CD4-positive, alpha-beta T cell treated with Interleukin-12 subunit alpha and Interleukin-12 subunit beta, for 1 hour (primary cell): Measurements from ENCODE around the gene ABCC4.

Experiments
- DNase-seq: peaks from one replicate; pipeline ENCODE4 v3.0.0-alpha.2; 2020

ABCC4 gene

GRCh38 chr13:95301183-95301967 lies at the start of gene ABCC4:
ABCC4 (minus strand) TSS chr13:95301451; CDS start chr13:95301314, 137 bp downstream.
- peak; percentile 46 for DNase-seq

- no peak for DNase-seq
Measured at GRCh38 chr13:95349267-95349666, 48.0 kb upstream of the ABCC4 start.

- no peak for DNase-seq
Measured at GRCh38 chr13:95343944-95344343, 42.7 kb upstream of the ABCC4 start.

GRCh38 chr13:95341441-95341840 lies 40.2 kb upstream of the ABCC4 start:
- DNase-seq = no peak

- no peak for DNase-seq
Measured at GRCh38 chr13:95338905-95339304, 37.7 kb upstream of the ABCC4 start.

- DNase-seq = no peak
Measured at GRCh38 chr13:95337597-95337996, 36.3 kb upstream of the ABCC4 start.

- no peak for DNase-seq
Measured at GRCh38 chr13:95335667-95336066, 34.4 kb upstream of the ABCC4 start.

GRCh38 chr13:95328386-95328785 lies 27.1 kb upstream of the ABCC4 start:
- DNase-seq = no peak

GRCh38 chr13:95327190-95327589 lies 25.9 kb upstream of the ABCC4 start:
- no peak for DNase-seq

GRCh38 chr13:95326695-95327094 lies 25.4 kb upstream of the ABCC4 start:
- DNase-seq = no peak

- DNase-seq = no peak
Measured at GRCh38 chr13:95325485-95325884, 24.2 kb upstream of the ABCC4 start.

- DNase-seq = no peak
Measured at GRCh38 chr13:95323930-95324662, 22.8 kb upstream of the ABCC4 start.

GRCh38 chr13:95319551-95320274 lies 18.5 kb upstream of the ABCC4 start:
- DNase-seq = no peak

- DNase-seq = no peak
Measured at GRCh38 chr13:95317039-95317989, 16.1 kb upstream of the ABCC4 start.

- no peak for DNase-seq
Measured at GRCh38 chr13:95315752-95316151, 14.5 kb upstream of the ABCC4 start.

GRCh38 chr13:95307507-95307906 lies 6.3 kb upstream of the ABCC4 start:
- DNase-seq = no peak

GRCh38 chr13:95304453-95304852 lies 3.2 kb upstream of the ABCC4 start:
- no peak for DNase-seq

- DNase-seq = peak; percentile 11
Measured at GRCh38 chr13:95301968-95302393, 730 bp upstream of the ABCC4 start.

- peak; percentile 33 for DNase-seq
Measured at GRCh38 chr13:95300625-95301182, 547 bp downstream of the ABCC4 start.

- DNase-seq = no peak
Measured at GRCh38 chr13:95298971-95299621, 2.2 kb downstream of the ABCC4 start.

- DNase-seq = no peak
Measured at GRCh38 chr13:95298169-95298965, 2.9 kb downstream of the ABCC4 start.
